Choroid plexus epithelial cell (primary cell): ENCODE data around the gene UGT1A8.

Experiments used
- DNase-seq: peaks from one replicate; pipeline ENCODE4 v3.0.0-alpha.2; 2010; ENCODE audit warnings: low read depth
- H3K4me3 ChIP-seq: 2 replicates; pipeline ENCODE4 v1.5.1; 2011; ENCODE audit warnings: low read depth, mild to moderate bottlenecking, control low read depth, low read length, moderate library complexity
- CTCF ChIP-seq: conservative IDR thresholded peaks from 2 replicates; pipeline ENCODE4 v1.5.1; 2011; ENCODE audit warnings: low read depth, mild to moderate bottlenecking, control low read depth, inconsistent platforms, low read length, moderate library complexity

Gene UGT1A8

GRCh38 chr2:233705911-233706506, 88.6 kb downstream of the UGT1A8 start:
- no peak for TF ChIP-seq CTCF
- DNase-seq, result peak; percentile 12
- H3K4me3 ChIP-seq, result no peak overlapping the region

GRCh38 chr2:233706720-233707119, 89.3 kb downstream of the UGT1A8 start:
- H3K4me3 ChIP-seq, result no peak overlapping the region
- no peak for TF ChIP-seq CTCF
- peak; percentile 62 for DNase-seq

- no peak for TF ChIP-seq CTCF
- H3K4me3 ChIP-seq, result no peak overlapping the region
- peak; percentile 45 for DNase-seq
Observed at GRCh38 chr2:233707940-233708644, 90.7 kb downstream of the UGT1A8 start.

- H3K4me3 ChIP-seq, result no peak overlapping the region
- no peak for TF ChIP-seq CTCF
- DNase-seq, result no peak
Observed at GRCh38 chr2:233708942-233709341, 91.5 kb downstream of the UGT1A8 start.

GRCh38 chr2:233711312-233712008, 94.0 kb downstream of the UGT1A8 start:
- peak; percentile 98 for TF ChIP-seq CTCF

GRCh38 chr2:233712611-233713261, 95.3 kb downstream of the UGT1A8 start, which contains the start of gene UGT1A5:
Gene UGT1A5 (plus strand): TSS chr2:233712907. CDS start chr2:233712992, 85 bp downstream.
- no peak for TF ChIP-seq CTCF
- H3K4me3 ChIP-seq, result no peak within 1 kb of the TSS
- no peak for DNase-seq

More at GRCh38 chr2:233711312-233712008, 94.0 kb downstream of the UGT1A8 start:
- H3K4me3 ChIP-seq, result no peak overlapping the region
- peak; percentile 85 for DNase-seq
